ENCODE measurements around the gene CXorf65.

DNA sequence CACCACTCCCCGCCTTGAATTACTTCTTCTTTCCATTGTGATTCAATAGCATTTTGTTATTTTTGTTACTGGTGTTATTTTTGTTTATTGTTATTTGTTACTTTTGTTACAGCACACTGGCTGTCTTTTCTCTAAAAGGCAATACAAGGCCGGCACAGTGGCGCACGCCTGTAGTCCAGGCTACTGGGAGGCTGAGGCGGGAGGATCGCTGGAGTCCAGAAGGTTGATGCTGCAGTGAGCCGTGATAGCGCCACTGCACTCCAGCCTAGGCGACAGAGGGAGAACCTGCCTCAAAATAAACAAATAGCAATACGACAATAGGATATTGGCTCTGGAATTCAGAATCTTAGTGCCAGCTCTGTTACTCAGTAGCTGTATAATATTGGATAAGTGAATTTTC lies 10.8 kb upstream of the CXorf65 start:
- TF ChIP-seq POLR2A (IDR thresholded peaks at IDR 0.05), result no peak
- TF ChIP-seq, protein P1, sequence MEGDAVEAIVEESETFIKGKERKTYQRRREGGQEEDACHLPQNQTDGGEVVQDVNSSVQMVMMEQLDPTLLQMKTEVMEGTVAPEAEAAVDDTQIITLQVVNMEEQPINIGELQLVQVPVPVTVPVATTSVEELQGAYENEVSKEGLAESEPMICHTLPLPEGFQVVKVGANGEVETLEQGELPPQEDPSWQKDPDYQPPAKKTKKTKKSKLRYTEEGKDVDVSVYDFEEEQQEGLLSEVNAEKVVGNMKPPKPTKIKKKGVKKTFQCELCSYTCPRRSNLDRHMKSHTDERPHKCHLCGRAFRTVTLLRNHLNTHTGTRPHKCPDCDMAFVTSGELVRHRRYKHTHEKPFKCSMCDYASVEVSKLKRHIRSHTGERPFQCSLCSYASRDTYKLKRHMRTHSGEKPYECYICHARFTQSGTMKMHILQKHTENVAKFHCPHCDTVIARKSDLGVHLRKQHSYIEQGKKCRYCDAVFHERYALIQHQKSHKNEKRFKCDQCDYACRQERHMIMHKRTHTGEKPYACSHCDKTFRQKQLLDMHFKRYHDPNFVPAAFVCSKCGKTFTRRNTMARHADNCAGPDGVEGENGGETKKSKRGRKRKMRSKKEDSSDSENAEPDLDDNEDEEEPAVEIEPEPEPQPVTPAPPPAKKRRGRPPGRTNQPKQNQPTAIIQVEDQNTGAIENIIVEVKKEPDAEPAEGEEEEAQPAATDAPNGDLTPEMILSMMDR (IDR thresholded peaks at IDR 0.05), result no peak
- TF ChIP-seq POLR2AphosphoS5 (IDR thresholded peaks at IDR 0.05), result no peak
- TF ChIP-seq EP300 (IDR thresholded peaks at IDR 0.05), result no peak

All from stomach (tissue), 4 donors.